ENCODE results near the gene OR52L1.

The OR52L1 gene

DNA sequence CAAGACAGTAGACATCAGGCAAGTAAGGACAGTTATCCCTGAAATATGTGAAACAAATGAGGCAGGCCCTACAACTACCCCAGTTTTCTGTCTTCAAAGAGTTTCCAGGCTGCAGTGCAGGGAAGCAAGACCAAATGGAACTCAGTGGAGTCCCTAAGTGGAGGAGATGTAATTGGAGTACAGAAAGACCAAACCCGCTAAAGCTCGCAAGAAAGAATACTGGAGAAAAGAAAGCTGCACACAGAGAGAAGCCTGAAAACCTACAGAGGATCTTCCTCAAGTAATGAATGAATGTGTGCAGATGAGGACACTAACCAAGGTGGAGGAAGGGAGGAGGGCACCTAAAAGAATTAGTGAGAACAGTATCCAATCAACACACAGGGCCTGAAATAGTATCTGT is 46.0 kb downstream of the OR52L1 start:
- no peak for DNase-seq (ENCODE audit: low read depth)

DNA sequence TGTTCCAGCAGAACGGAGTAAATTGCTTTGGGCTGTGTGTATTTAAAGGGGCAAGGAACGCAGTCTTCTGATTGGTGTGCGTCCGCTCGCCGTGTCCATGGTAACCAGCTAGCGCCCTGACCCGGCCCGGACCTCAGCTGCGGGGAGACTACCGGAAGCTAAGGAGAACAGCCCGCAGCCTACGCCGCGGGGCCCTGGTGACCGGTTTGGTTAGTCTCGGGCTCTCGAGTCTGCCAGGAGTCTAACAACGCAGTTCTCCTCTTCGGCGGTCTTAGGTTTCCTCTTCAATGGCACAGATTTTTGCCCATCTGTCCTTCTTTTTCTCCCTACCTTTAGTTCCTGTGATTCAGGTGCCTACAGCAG is 48.2 kb downstream of the OR52L1 start:
- no peak for DNase-seq (ENCODE audit: low read depth)

DNA sequence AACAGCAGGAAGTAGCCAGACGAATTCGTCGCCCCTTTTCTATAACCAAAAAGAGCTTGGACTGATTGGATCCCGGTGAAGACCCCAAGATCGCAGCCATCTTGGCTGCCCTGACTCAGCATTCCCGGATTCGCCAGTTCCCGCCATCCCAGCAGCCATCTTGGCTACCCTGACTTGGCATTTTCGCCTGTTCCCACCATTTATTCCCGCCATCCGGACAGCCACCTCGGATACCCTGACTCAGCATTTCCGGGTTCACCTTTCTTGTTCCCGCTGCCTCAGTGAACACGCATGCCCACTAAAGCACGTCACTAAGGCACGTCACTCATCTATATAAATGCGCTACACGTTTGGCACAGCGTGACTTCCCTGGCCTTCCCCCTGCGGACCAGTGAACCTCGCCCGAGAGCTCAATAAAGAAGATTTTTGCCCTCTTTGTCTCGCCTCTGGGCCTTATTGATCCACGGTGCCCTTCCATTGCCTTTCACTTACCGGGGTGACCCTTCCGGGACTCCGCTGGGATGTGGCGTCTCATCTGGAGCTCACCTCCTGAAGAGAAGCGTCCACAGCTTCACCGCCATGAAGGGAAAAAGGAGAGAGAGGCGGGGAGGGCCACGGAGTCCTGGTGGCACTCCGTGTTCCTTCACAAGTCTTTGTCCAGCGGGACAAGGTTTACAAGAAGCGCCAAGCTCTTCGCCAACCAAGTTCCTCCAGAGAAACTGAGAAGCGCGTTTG is 48.8 kb downstream of the OR52L1 start:
- no peak for DNase-seq (ENCODE audit: low read depth)
